ENCODE data around the gene MFRP.
A peak's percentile ranks its signal among the peaks of the same experiment; 100 is the strongest.

MFRP gene

GRCh38 chr11:119359365-119360214 is 13.1 kb upstream of the MFRP start:
- DNase-seq (ENCODE audit: low read depth): no peak

GRCh38 chr11:119357074-119357473 is 10.6 kb upstream of the MFRP start:
- no peak for DNase-seq (ENCODE audit: low read depth)

GRCh38 chr11:119356349-119357031 is 10.0 kb upstream of the MFRP start:
- peak; percentile 76 for DNase-seq (ENCODE audit: low read depth)

- DNase-seq (ENCODE audit: low read depth): no peak
Observed at GRCh38 chr11:119355091-119355843, 8.8 kb upstream of the MFRP start.

GRCh38 chr11:119352857-119353260 is 6.4 kb upstream of the MFRP start:
- DNase-seq (ENCODE audit: low read depth): no peak

- no peak for DNase-seq (ENCODE audit: low read depth)
Observed at GRCh38 chr11:119351232-119351631, 4.7 kb upstream of the MFRP start.

- no peak for DNase-seq (ENCODE audit: low read depth)
Observed at GRCh38 chr11:119350302-119350701, 3.8 kb upstream of the MFRP start.

GRCh38 chr11:119347940-119348605 is 1.6 kb upstream of the MFRP start:
- DNase-seq (ENCODE audit: low read depth): no peak

- DNase-seq (ENCODE audit: low read depth): peak; percentile 76
Observed at GRCh38 chr11:119347242-119347641, 737 bp upstream of the MFRP start.

- no peak for DNase-seq (ENCODE audit: low read depth)
Observed at GRCh38 chr11:119345685-119346084, 820 bp downstream of the MFRP start.

- no peak for DNase-seq (ENCODE audit: low read depth)
Observed at GRCh38 chr11:119344291-119345010, 2.1 kb downstream of the MFRP start.

- no peak for DNase-seq (ENCODE audit: low read depth)
Observed at GRCh38 chr11:119343726-119344125, 2.8 kb downstream of the MFRP start.

- DNase-seq (ENCODE audit: low read depth): no peak
Observed at GRCh38 chr11:119342362-119343130, 4.0 kb downstream of the MFRP start.

- no peak for DNase-seq (ENCODE audit: low read depth)
Observed at GRCh38 chr11:119342023-119342300, 4.5 kb downstream of the MFRP start.

GRCh38 chr11:119341222-119342022 is 5.1 kb downstream of the MFRP start:
- no peak for DNase-seq (ENCODE audit: low read depth)

GRCh38 chr11:119340335-119341221 is 5.9 kb downstream of the MFRP start, which contains the start of gene C1QTNF5:
TSS of gene C1QTNF5 (minus strand) at chr11:119340883. CDS start at chr11:119340397, 486 bp downstream.
- peak; percentile 91 for DNase-seq (ENCODE audit: low read depth)

- peak; percentile 72 for DNase-seq (ENCODE audit: low read depth)
Observed at GRCh38 chr11:119339589-119340334, 6.7 kb downstream of the MFRP start.

GRCh38 chr11:119338965-119339588 is 7.4 kb downstream of the MFRP start:
- DNase-seq (ENCODE audit: low read depth): peak; percentile 22
